CD4-positive, alpha-beta T cell treated with Interleukin-1 beta for 1 hour (primary cell): Measurements from ENCODE around the gene VSIR.

Experiments used
- DNase-seq, 2 donors: peaks; one replicate each; pipeline ENCODE4 v3.0.0-alpha.2; 2020 to 2022

VSIR gene

GRCh38 chr10:71727105-71727737 is 46.1 kb downstream of the VSIR start:
- DNase-seq: peak; percentile 42 to 71

- DNase-seq: peak; percentile 29 to 50
Measured at GRCh38 chr10:71726580-71727104, 46.7 kb downstream of the VSIR start.

- peak; percentile 52 to 62 for DNase-seq
Measured at GRCh38 chr10:71725998-71726579, 47.2 kb downstream of the VSIR start.

GRCh38 chr10:71725249-71725648 is 48.1 kb downstream of the VSIR start:
- no peak for DNase-seq

GRCh38 chr10:71724539-71724938 is 48.8 kb downstream of the VSIR start:
- no peak for DNase-seq

GRCh38 chr10:71723311-71723710 is 50.0 kb downstream of the VSIR start:
- DNase-seq: no peak

- no peak for DNase-seq
Measured at GRCh38 chr10:71722849-71723248, 50.5 kb downstream of the VSIR start.

- DNase-seq: no peak
Measured at GRCh38 chr10:71721313-71721712, 52.0 kb downstream of the VSIR start.

GRCh38 chr10:71720288-71720687 is 53.0 kb downstream of the VSIR start:
- DNase-seq: no peak

- no peak for DNase-seq
Measured at GRCh38 chr10:71719464-71720201, 53.7 kb downstream of the VSIR start, which contains the start of gene C10orf105. TSS of gene C10orf105 (minus strand) at chr10:71719778. CDS start at chr10:71716337, 3,441 bp downstream.

GRCh38 chr10:71719042-71719441 is 54.3 kb downstream of the VSIR start:
- DNase-seq: no peak

GRCh38 chr10:71718165-71718698 is 55.1 kb downstream of the VSIR start:
- DNase-seq: no peak

GRCh38 chr10:71717551-71717951 is 55.8 kb downstream of the VSIR start:
- DNase-seq: no peak

- DNase-seq: no peak
Measured at GRCh38 chr10:71717056-71717455, 56.3 kb downstream of the VSIR start.

GRCh38 chr10:71716426-71716825 is 56.9 kb downstream of the VSIR start:
- no peak for DNase-seq

- no peak for DNase-seq
Measured at GRCh38 chr10:71715860-71716259, 57.5 kb downstream of the VSIR start.

GRCh38 chr10:71715026-71715425 is 58.3 kb downstream of the VSIR start:
- no peak for DNase-seq

- no peak for DNase-seq
Measured at GRCh38 chr10:71714592-71714991, 58.7 kb downstream of the VSIR start.

GRCh38 chr10:71714031-71714410 is 59.3 kb downstream of the VSIR start:
- no peak for DNase-seq

- peak; percentile 22 to 47 for DNase-seq
Measured at GRCh38 chr10:71713135-71714030, 59.9 kb downstream of the VSIR start.

- DNase-seq: no peak
Measured at GRCh38 chr10:71712572-71713134, 60.7 kb downstream of the VSIR start.

GRCh38 chr10:71712170-71712569 is 61.1 kb downstream of the VSIR start:
- no peak for DNase-seq
